Keratinocyte (primary cell): Measurements from ENCODE around the gene FBXL17. TPM values are rescaled to one million over a fixed set of nuclear protein-coding genes. Genes with fewer than 3 reads are reported as not detected.

Experiments
- DNase-seq: peaks from one replicate; pipeline ENCODE4 v3.0.0-alpha.2; 2011; ENCODE audit warnings: low read depth, missing footprints, low spot score
- FAIRE-seq: peaks from 2 replicates; lab custom pipeline; 2011; peaks lifted over from hg19 to GRCh38; lab: Jason Lieb, UNC
- H2AFZ ChIP-seq: 2 replicates; pipeline ENCODE4 v1.6.0; 2012; ENCODE audit warnings: low read length, control low read depth, inconsistent platforms; ENCODE audit not compliant: control insufficient read depth
- H3K27ac ChIP-seq: 2 replicates; pipeline ENCODE4 v1.5.1; 2011; ENCODE audit warnings: low read length; ENCODE audit not compliant: control insufficient read depth, insufficient read depth
- H3K27me3 ChIP-seq: 3 replicates; pipeline ENCODE4 v1.6.0; 2011; ENCODE audit warnings: low read length; ENCODE audit not compliant: control insufficient read depth, insufficient read depth; ENCODE audit errors: extremely low read depth
- H3K36me3 ChIP-seq, 2 experiments: 2 replicates in 1 of 2; 3 replicates in 1 of 2; pipeline ENCODE4 v1.5.1; 2011; ENCODE audit warnings: low read length in 2 of 2, mild to moderate bottlenecking in 1 of 2; ENCODE audit not compliant: control insufficient read depth in 2 of 2, insufficient read depth in 2 of 2; ENCODE audit errors: extremely low read depth in 1 of 2
- H3K4me1 ChIP-seq: 3 replicates; pipeline ENCODE4 v1.5.1; 2011; ENCODE audit warnings: low read length; ENCODE audit not compliant: control insufficient read depth, insufficient read depth; ENCODE audit errors: extremely low read depth
- H3K4me2 ChIP-seq: 3 replicates; pipeline ENCODE4 v1.6.0; 2011; ENCODE audit warnings: low read depth, low read length; ENCODE audit not compliant: control insufficient read depth, insufficient read depth; ENCODE audit errors: extremely low read depth
- H3K4me3 ChIP-seq, 3 experiments: fragments of 200-600 bp in 1 of 3; sonication (generic) in 1 of 3; 2 replicates in 2 of 3; 3 replicates in 1 of 3; pipeline ENCODE4 v1.5.1; 2011 to 2016; ENCODE audit warnings: low read length in 3 of 3, mild to moderate bottlenecking in 3 of 3, control low read depth in 2 of 3, inconsistent platforms in 1 of 3, low read depth in 1 of 3, mixed read lengths in 1 of 3, mixed run types in 1 of 3, moderate library complexity in 1 of 3; ENCODE audit not compliant: control insufficient read depth in 2 of 3, insufficient read depth in 2 of 3; ENCODE audit errors: extremely low read depth in 1 of 3
- H3K79me2 ChIP-seq: 2 replicates; pipeline ENCODE4 v1.6.0; 2012; ENCODE audit warnings: low read length; ENCODE audit not compliant: control insufficient read depth, insufficient read depth
- H3K9ac ChIP-seq: 3 replicates; pipeline ENCODE4 v1.6.0; 2011; ENCODE audit warnings: low read length; ENCODE audit not compliant: control insufficient read depth, insufficient read depth; ENCODE audit errors: extremely low read depth
- H3K9me1 ChIP-seq: 3 replicates; pipeline ENCODE4 v1.6.0; 2011; ENCODE audit warnings: low read length; ENCODE audit not compliant: control insufficient read depth, insufficient read depth; ENCODE audit errors: extremely low read depth
- H3K9me3 ChIP-seq: 2 replicates; pipeline ENCODE4 v1.5.1; 2012; ENCODE audit warnings: low read depth, low read length; ENCODE audit not compliant: control insufficient read depth
- H4K20me1 ChIP-seq: 3 replicates; pipeline ENCODE4 v1.6.0; 2011; ENCODE audit warnings: low read length; ENCODE audit not compliant: control insufficient read depth, insufficient read depth; ENCODE audit errors: extremely low read depth
- CTCF ChIP-seq, 3 experiments: IDR thresholded peaks in 1 of 3; conservative IDR thresholded peaks in 1 of 3; optimal IDR thresholded peaks in 1 of 3; 2 replicates in 2 of 3; 3 replicates in 1 of 3; pipeline versions ENCODE3 to v1.5.1; 2011; ENCODE audit warnings: low read length in 3 of 3, mild to moderate bottlenecking in 3 of 3, moderate library complexity in 2 of 3, control low read depth in 1 of 3, inconsistent platforms in 1 of 3; ENCODE audit not compliant: insufficient read depth in 2 of 3; ENCODE audit errors: extremely low read depth in 1 of 3
- EZH2 ChIP-seq: IDR thresholded peaks from one replicate; pipeline ENCODE4 v1.6.1; 2012; ENCODE audit warnings: inconsistent platforms, mild to moderate bottlenecking, low read length, moderate library complexity
- dilution Hi-C: fragments of 300-500 bp; cut with MboI; formaldehyde crosslinking; loops from one replicate; pipeline ENCODE4 v1.7.0; 2020; ENCODE audit warnings: low sequenced_read_pairs; ENCODE audit not compliant: extremely low pct_ligation_motif_present
- polyA plus RNA-seq, 5 experiments: library from polyadenylated mRNA; depleted of rRNA in 3 of 5; stranded (reverse) in 3 of 5; stranded (forward) in 1 of 5; unstranded in 1 of 5; fragments of >200 nt; gene quantifications; 1 replicate in 1 of 5; 2 replicates in 3 of 5; 3 replicates in 1 of 5; pipeline versions ENCODE4 v1.2.1 to v1.2.3, GENCODE V29; 2011 to 2012; ENCODE audit warnings: missing spikeins in 2 of 5, low read depth in 1 of 5, low replicate concordance in 1 of 5

Gene FBXL17
- polyA plus RNA-seq, 1 donor (not counting 4 experiments of a cell fraction or from before 2014, with no cell fraction given) = 5.7 TPM

- no peak overlapping the region for H3K27ac ChIP-seq
- dilution Hi-C loops = no loop called here
- no peak overlapping the region for H3K9ac ChIP-seq
- no peaks in the 10 kb centered on the region for H4K20me1 ChIP-seq
- no peak overlapping the region for H2AFZ ChIP-seq
- no peaks in the 10 kb centered on the region for H3K79me2 ChIP-seq
- H3K36me3 ChIP-seq = no peaks in the 10 kb centered on the region
- H3K27me3 ChIP-seq = no peaks in the 10 kb centered on the region
- H3K9me3 ChIP-seq = no peaks in the 10 kb centered on the region
- H3K9me1 ChIP-seq = no peaks in the 10 kb centered on the region
- no peaks in the 10 kb centered on the region for H3K4me1 ChIP-seq
- TF ChIP-seq CTCF (optimal IDR thresholded peaks at IDR 0.05 in 1 of 3, IDR thresholded peaks at IDR 0.05 in 1 of 3, conservative IDR thresholded peaks at IDR 0.05 in 1 of 3; ENCODE audit: extremely low read depth in 1 of 3, insufficient read depth in 2 of 3, low read length in 3 of 3) (no peak), EZH2 (no peak)
- FAIRE-seq (no peak), DNase-seq (no peak)
- no peak overlapping the region for H3K4me3 ChIP-seq
- H3K4me2 ChIP-seq = no peak overlapping the region
Observed at GRCh38 chr5:108361771-108362170, 20.1 kb downstream of the FBXL17 start.

- no peak overlapping the region for H3K27ac ChIP-seq
- H3K9me1 ChIP-seq = no peaks in the 10 kb centered on the region
- no peak overlapping the region for H3K4me2 ChIP-seq
- TF ChIP-seq CTCF (optimal IDR thresholded peaks at IDR 0.05 in 1 of 3, IDR thresholded peaks at IDR 0.05 in 1 of 3, conservative IDR thresholded peaks at IDR 0.05 in 1 of 3; ENCODE audit: extremely low read depth in 1 of 3, insufficient read depth in 2 of 3, low read length in 3 of 3) (no peak), EZH2 (no peak)
- FAIRE-seq (no peak), DNase-seq (no peak)
- no peaks in the 10 kb centered on the region for H3K27me3 ChIP-seq
- no peaks in the 10 kb centered on the region for H3K79me2 ChIP-seq
- no peak overlapping the region for H2AFZ ChIP-seq
- H3K4me1 ChIP-seq = no peaks in the 10 kb centered on the region
- no peaks in the 10 kb centered on the region for H3K36me3 ChIP-seq
- dilution Hi-C loops = no loop called here
- no peak overlapping the region for H3K4me3 ChIP-seq
- no peaks in the 10 kb centered on the region for H3K9me3 ChIP-seq
- no peak overlapping the region for H3K9ac ChIP-seq
- H4K20me1 ChIP-seq = no peaks in the 10 kb centered on the region
Observed at GRCh38 chr5:108361239-108361638, 20.7 kb downstream of the FBXL17 start.
